ENCODE measurements around the gene RXRA. TPM values are rescaled to one million over a fixed set of nuclear protein-coding genes. Genes with fewer than 3 reads are reported as not detected.

Gene RXRA
- total RNA-seq, 1 experiment from 2014 or later = 31.6 TPM

GRCh38 chr9:134422301-134423090, 96.2 kb downstream of the RXRA start:
- in situ Hi-C loops (cut with HindIII; ENCODE audit: low pct_unique_long_range_greater_than_20kb, low sequenced_read_pairs) (no loop called here), intact Hi-C loops (cut with micrococcal nuclease; ENCODE audit: unreplicated experiment) (no loop called here)
- DNase-seq (ENCODE audit: low read depth, low spot score) (no peak), ATAC-seq (peak; percentile 44; the same call in 1 of the 2 replicates)
- TF ChIP-seq POLR2AphosphoS5 (IDR thresholded peaks at IDR 0.05; ENCODE audit: low read depth, low read length) = no peak
- no peak for TF ChIP-seq CTCF (IDR thresholded peaks at IDR 0.05)
- TF ChIP-seq SIN3A (IDR thresholded peaks at IDR 0.05; ENCODE audit: borderline replicate concordance, insufficient read depth, low read depth, low read length) = no peak
- TF ChIP-seq TCF7L2 (IDR thresholded peaks at IDR 0.05; ENCODE audit: low read depth, low read length) = no peak
- no peak for TF ChIP-seq REST (IDR thresholded peaks at IDR 0.05; ENCODE audit: insufficient read depth in 1 of 2, low read depth in 2 of 2, low read length in 1 of 2)
- H3K27ac ChIP-seq (ENCODE audit: low read length) = no peak overlapping the region
- no peaks in the 10 kb centered on the region for H3K9me3 ChIP-seq (ENCODE audit: control insufficient read depth, insufficient read depth, low read depth, low read length)
- POLR2A ChIA-PET = no interaction called here
- H3K36me3 ChIP-seq (ENCODE audit: control insufficient read depth, insufficient read depth, low read length) = no peaks in the 10 kb centered on the region
- H3K27me3 ChIP-seq (ENCODE audit: control insufficient read depth, insufficient read depth, low read length) = no peaks in the 10 kb centered on the region
- H3K4me3 ChIP-seq (ENCODE audit: low read depth in 2 of 2, low read length in 2 of 2) = no peak overlapping the region
- H3K4me1 ChIP-seq (ENCODE audit: control insufficient read depth, insufficient read depth, low read length) = no peaks in the 10 kb centered on the region
- BruUV-seq (replicated peaks) = no TSS peak
- CTCF ChIA-PET = no interaction called here

GRCh38 chr9:134423166-134423565, 96.9 kb downstream of the RXRA start:
- ChIA-PET CTCF (no interaction called here), POLR2A (no interaction called here)
- DNase-seq (ENCODE audit: low read depth, low spot score) = no peak
- in situ Hi-C loops (cut with HindIII; ENCODE audit: low pct_unique_long_range_greater_than_20kb, low sequenced_read_pairs) = no loop called here
- no peak overlapping the region for H3K27ac ChIP-seq (ENCODE audit: low read length)
- no peaks in the 10 kb centered on the region for H3K4me1 ChIP-seq (ENCODE audit: control insufficient read depth, insufficient read depth, low read length)
- H3K4me3 ChIP-seq (ENCODE audit: low read depth in 2 of 2, low read length in 2 of 2) = no peak overlapping the region
- no TSS peak for BruUV-seq (replicated peaks)
- no peaks in the 10 kb centered on the region for H3K9me3 ChIP-seq (ENCODE audit: control insufficient read depth, insufficient read depth, low read depth, low read length)
- intact Hi-C loops (cut with micrococcal nuclease; ENCODE audit: unreplicated experiment) = no loop called here
- ATAC-seq = no peak
- no peak for TF ChIP-seq REST (IDR thresholded peaks at IDR 0.05; ENCODE audit: insufficient read depth in 1 of 2, low read depth in 2 of 2, low read length in 1 of 2)
- no peaks in the 10 kb centered on the region for H3K27me3 ChIP-seq (ENCODE audit: control insufficient read depth, insufficient read depth, low read length)
- H3K36me3 ChIP-seq (ENCODE audit: control insufficient read depth, insufficient read depth, low read length) = no peaks in the 10 kb centered on the region

Data from Panc1 (cell line).